Nephron (organoid): ENCODE results near the gene NOD1.

Experiments
- H3K27ac Mint-ChIP-seq, 3 experiments: 2 replicates each; pipeline ENCODE4 v1.8.0; 2020; ENCODE audit warnings: mixed read lengths in 3 of 3, mild to moderate bottlenecking in 2 of 3, moderate library complexity in 1 of 3
- H3K27me3 Mint-ChIP-seq: 2 replicates; pipeline ENCODE4 v1.8.0; 2021; ENCODE audit warnings: low read depth, mild to moderate bottlenecking, moderate library complexity, mixed read lengths
- H3K36me3 Mint-ChIP-seq: 2 replicates; pipeline ENCODE4 v1.8.0; 2020; ENCODE audit warnings: low read depth, mixed read lengths
- H3K4me1 Mint-ChIP-seq: 2 replicates; pipeline ENCODE4 v1.8.0; 2020; ENCODE audit warnings: mixed read lengths
- H3K4me3 Mint-ChIP-seq, 3 experiments: 2 replicates each; pipeline ENCODE4 v1.8.0; 2020; ENCODE audit warnings: mild to moderate bottlenecking in 3 of 3, mixed read lengths in 3 of 3, moderate library complexity in 2 of 3
- H3K9me3 Mint-ChIP-seq: 2 replicates; pipeline ENCODE4 v1.8.0; 2020; ENCODE audit warnings: mixed read lengths
- CTCF ChIP-seq, 3 experiments: fragments of 200-600 bp; sonication (generic); IDR thresholded peaks; one replicate each; pipeline ENCODE4 v1.5.0; 2021; ENCODE audit warnings: antibody characterized with exemption in 3 of 3; ENCODE audit not compliant: unreplicated experiment in 3 of 3

The NOD1 gene

GRCh38 chr7:30523466-30523865, 44.9 kb upstream of the NOD1 start:
- Mint-ChIP-seq H3K27ac (no peak overlapping the region), H3K9me3 (no peaks in the 10 kb centered on the region), H3K36me3 (peaks cover 3% of the 10 kb centered on the region), H3K27me3 (no peaks in the 10 kb centered on the region), H3K4me3 (no peak overlapping the region), H3K4me1 (no peaks in the 10 kb centered on the region)
- no peak for TF ChIP-seq CTCF (IDR thresholded peaks at IDR 0.05; ENCODE audit: unreplicated experiment in 3 of 3)

- no peak for TF ChIP-seq CTCF (IDR thresholded peaks at IDR 0.05; ENCODE audit: unreplicated experiment in 3 of 3)
- Mint-ChIP-seq H3K36me3 (peaks cover 3% of the 10 kb centered on the region), H3K4me1 (no peaks in the 10 kb centered on the region), H3K27me3 (no peaks in the 10 kb centered on the region), H3K9me3 (no peaks in the 10 kb centered on the region), H3K4me3 (no peak overlapping the region), H3K27ac (no peak overlapping the region)
These were observed 43.6 kb upstream of the NOD1 start for GRCh38 chr7:30522159-30522558.

GRCh38 chr7:30521532-30521931, 42.9 kb upstream of the NOD1 start:
- Mint-ChIP-seq H3K4me3 (no peak overlapping the region), H3K27ac (no peak overlapping the region), H3K36me3 (peaks cover 3% of the 10 kb centered on the region), H3K9me3 (no peaks in the 10 kb centered on the region), H3K4me1 (no peaks in the 10 kb centered on the region), H3K27me3 (no peaks in the 10 kb centered on the region)
- TF ChIP-seq CTCF (IDR thresholded peaks at IDR 0.05; ENCODE audit: unreplicated experiment in 3 of 3) = no peak

GRCh38 chr7:30519122-30519521, 40.5 kb upstream of the NOD1 start:
- TF ChIP-seq CTCF (IDR thresholded peaks at IDR 0.05; ENCODE audit: unreplicated experiment in 3 of 3) = no peak
- H3K4me1 Mint-ChIP-seq = no peaks in the 10 kb centered on the region
- no peaks in the 10 kb centered on the region for H3K9me3 Mint-ChIP-seq
- H3K36me3 Mint-ChIP-seq = peaks cover 3% of the 10 kb centered on the region
- no peaks in the 10 kb centered on the region for H3K27me3 Mint-ChIP-seq
- H3K4me3 Mint-ChIP-seq = no peak overlapping the region
- H3K27ac Mint-ChIP-seq = no peak overlapping the region

GRCh38 chr7:30515761-30516160, 37.2 kb upstream of the NOD1 start:
- Mint-ChIP-seq H3K4me1 (no peaks in the 10 kb centered on the region), H3K36me3 (no peaks in the 10 kb centered on the region), H3K27me3 (no peaks in the 10 kb centered on the region), H3K9me3 (no peaks in the 10 kb centered on the region), H3K4me3 (no peak overlapping the region), H3K27ac (no peak overlapping the region)
- TF ChIP-seq CTCF (IDR thresholded peaks at IDR 0.05; ENCODE audit: unreplicated experiment in 3 of 3) = no peak

- H3K36me3 Mint-ChIP-seq = no peaks in the 10 kb centered on the region
- no peaks in the 10 kb centered on the region for H3K9me3 Mint-ChIP-seq
- H3K27me3 Mint-ChIP-seq = no peaks in the 10 kb centered on the region
- no peak overlapping the region for H3K4me3 Mint-ChIP-seq
- H3K27ac Mint-ChIP-seq = no peak overlapping the region
- peaks cover 5% of the 10 kb centered on the region for H3K4me1 Mint-ChIP-seq
- TF ChIP-seq CTCF (IDR thresholded peaks at IDR 0.05; ENCODE audit: unreplicated experiment in 3 of 3) = no peak
These were observed 36.2 kb upstream of the NOD1 start for GRCh38 chr7:30514776-30515175.
